ENCODE measurements around the gene CLN6. TPM values are rescaled to one million over a fixed set of nuclear protein-coding genes. Genes with fewer than 3 reads are reported as not detected.

CLN6 gene
- total and polyA plus RNA-seq, 9 of the 15 experiments (the other 6 are each of a cell fraction or from before 2014, with no cell fraction given) = 0.71 to 53.3 (median 39.3) TPM

DNA sequence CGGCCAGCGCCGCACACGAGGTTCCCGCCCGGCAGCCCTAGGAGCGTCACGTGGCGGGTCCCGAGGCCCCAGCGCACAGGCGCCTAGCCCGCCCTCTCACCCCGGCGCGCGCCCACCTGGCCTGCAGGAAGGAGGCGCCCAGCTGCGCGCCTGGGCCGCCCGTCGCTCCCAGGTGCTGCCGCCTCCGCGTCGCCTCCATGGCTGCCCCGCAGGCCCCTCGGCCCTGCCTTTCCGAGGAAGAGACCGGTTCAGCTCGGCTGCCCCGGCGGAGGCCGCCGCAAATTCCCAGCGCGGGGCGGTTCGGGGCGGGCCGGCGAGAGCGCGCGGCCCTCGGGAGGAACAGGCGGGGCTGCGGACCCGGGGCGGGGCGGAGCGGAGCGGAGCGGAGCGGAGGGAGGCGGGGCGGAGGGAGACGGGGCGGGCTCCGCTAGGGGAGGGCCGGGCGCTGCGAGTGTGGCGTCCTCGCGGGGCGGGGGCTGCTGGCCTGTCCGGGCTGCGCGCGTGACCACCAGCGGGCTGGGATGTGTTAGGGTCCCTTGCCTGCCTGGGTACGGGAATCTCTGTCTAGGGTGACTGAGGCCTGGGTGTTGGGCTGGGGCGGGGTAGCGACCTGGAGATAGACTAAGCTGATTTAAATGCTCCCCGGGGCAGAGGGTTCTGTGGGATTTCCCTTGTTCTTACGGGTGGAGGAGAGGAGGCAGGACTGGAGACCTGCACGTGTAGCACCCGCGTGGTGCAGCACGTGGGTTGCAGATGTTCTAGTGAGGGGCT, at the start of gene CLN6 (continued):
- TF ChIP-seq, protein P1, sequence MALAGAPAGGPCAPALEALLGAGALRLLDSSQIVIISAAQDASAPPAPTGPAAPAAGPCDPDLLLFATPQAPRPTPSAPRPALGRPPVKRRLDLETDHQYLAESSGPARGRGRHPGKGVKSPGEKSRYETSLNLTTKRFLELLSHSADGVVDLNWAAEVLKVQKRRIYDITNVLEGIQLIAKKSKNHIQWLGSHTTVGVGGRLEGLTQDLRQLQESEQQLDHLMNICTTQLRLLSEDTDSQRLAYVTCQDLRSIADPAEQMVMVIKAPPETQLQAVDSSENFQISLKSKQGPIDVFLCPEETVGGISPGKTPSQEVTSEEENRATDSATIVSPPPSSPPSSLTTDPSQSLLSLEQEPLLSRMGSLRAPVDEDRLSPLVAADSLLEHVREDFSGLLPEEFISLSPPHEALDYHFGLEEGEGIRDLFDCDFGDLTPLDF (CRISPR knock-in tag; IDR thresholded peaks at IDR 0.05) = peak; percentile 92; the same call in 1 of the 2 replicates
- TF ChIP-seq XRCC3 (IDR thresholded peaks at IDR 0.05) = no peak
- peak; percentile 58 for TF ChIP-seq SUPT5H (IDR thresholded peaks at IDR 0.05)
- peak; percentile 56 for TF ChIP-seq POLR2AphosphoS5 (IDR thresholded peaks at IDR 0.05; ENCODE audit: control insufficient read depth, insufficient read depth, low read depth, low read length)
- TF ChIP-seq, protein P2, sequence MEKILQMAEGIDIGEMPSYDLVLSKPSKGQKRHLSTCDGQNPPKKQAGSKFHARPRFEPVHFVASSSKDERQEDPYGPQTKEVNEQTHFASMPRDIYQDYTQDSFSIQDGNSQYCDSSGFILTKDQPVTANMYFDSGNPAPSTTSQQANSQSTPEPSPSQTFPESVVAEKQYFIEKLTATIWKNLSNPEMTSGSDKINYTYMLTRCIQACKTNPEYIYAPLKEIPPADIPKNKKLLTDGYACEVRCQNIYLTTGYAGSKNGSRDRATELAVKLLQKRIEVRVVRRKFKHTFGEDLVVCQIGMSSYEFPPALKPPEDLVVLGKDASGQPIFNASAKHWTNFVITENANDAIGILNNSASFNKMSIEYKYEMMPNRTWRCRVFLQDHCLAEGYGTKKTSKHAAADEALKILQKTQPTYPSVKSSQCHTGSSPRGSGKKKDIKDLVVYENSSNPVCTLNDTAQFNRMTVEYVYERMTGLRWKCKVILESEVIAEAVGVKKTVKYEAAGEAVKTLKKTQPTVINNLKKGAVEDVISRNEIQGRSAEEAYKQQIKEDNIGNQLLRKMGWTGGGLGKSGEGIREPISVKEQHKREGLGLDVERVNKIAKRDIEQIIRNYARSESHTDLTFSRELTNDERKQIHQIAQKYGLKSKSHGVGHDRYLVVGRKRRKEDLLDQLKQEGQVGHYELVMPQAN (IDR thresholded peaks at IDR 0.05; ENCODE audit: borderline replicate concordance) = peak; percentile 97
- TF ChIP-seq, protein P3, sequence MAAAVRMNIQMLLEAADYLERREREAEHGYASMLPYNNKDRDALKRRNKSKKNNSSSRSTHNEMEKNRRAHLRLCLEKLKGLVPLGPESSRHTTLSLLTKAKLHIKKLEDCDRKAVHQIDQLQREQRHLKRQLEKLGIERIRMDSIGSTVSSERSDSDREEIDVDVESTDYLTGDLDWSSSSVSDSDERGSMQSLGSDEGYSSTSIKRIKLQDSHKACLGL (CRISPR knock-in tag; IDR thresholded peaks at IDR 0.05; ENCODE audit: borderline replicate concordance, poor library complexity, severe bottlenecking) = peak; percentile 75
- TF ChIP-seq CBFA2T2 (conservative IDR thresholded peaks at IDR 0.05) = peak; percentile 31; the same call in 1 of the 2 replicates
- TF ChIP-seq, protein P4, sequence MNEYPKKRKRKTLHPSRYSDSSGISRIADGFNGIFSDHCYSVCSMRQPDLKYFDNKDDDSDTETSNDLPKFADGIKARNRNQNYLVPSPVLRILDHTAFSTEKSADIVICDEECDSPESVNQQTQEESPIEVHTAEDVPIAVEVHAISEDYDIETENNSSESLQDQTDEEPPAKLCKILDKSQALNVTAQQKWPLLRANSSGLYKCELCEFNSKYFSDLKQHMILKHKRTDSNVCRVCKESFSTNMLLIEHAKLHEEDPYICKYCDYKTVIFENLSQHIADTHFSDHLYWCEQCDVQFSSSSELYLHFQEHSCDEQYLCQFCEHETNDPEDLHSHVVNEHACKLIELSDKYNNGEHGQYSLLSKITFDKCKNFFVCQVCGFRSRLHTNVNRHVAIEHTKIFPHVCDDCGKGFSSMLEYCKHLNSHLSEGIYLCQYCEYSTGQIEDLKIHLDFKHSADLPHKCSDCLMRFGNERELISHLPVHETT (CRISPR knock-in tag; conservative IDR thresholded peaks at IDR 0.05 in 1 of 2, IDR thresholded peaks at IDR 0.05 in 1 of 2) = peak in 1 of 2 experiments; percentile 87; a peak in 2 of 4 replicates
- TF ChIP-seq, protein P5, sequence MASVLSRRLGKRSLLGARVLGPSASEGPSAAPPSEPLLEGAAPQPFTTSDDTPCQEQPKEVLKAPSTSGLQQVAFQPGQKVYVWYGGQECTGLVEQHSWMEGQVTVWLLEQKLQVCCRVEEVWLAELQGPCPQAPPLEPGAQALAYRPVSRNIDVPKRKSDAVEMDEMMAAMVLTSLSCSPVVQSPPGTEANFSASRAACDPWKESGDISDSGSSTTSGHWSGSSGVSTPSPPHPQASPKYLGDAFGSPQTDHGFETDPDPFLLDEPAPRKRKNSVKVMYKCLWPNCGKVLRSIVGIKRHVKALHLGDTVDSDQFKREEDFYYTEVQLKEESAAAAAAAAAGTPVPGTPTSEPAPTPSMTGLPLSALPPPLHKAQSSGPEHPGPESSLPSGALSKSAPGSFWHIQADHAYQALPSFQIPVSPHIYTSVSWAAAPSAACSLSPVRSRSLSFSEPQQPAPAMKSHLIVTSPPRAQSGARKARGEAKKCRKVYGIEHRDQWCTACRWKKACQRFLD (CRISPR knock-in tag; IDR thresholded peaks at IDR 0.05) = peak; percentile 70; the same call in 1 of the 2 replicates
- peak; percentile 39; the same call in 1 of the 2 replicates for TF ChIP-seq GABPB1 (CRISPR knock-in tag; IDR thresholded peaks at IDR 0.05)
- TF ChIP-seq, protein P6, sequence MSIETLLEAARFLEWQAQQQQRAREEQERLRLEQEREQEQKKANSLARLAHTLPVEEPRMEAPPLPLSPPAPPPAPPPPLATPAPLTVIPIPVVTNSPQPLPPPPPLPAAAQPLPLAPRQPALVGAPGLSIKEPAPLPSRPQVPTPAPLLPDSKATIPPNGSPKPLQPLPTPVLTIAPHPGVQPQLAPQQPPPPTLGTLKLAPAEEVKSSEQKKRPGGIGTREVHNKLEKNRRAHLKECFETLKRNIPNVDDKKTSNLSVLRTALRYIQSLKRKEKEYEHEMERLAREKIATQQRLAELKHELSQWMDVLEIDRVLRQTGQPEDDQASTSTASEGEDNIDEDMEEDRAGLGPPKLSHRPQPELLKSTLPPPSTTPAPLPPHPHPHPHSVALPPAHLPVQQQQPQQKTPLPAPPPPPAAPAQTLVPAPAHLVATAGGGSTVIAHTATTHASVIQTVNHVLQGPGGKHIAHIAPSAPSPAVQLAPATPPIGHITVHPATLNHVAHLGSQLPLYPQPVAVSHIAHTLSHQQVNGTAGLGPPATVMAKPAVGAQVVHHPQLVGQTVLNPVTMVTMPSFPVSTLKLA (conservative IDR thresholded peaks at IDR 0.05) = peak; percentile 99
- TF ChIP-seq TCF3 (CRISPR knock-in tag; IDR thresholded peaks at IDR 0.05) = peak; percentile 40; the same call in 1 of the 2 replicates
- TF ChIP-seq CCNT2 (IDR thresholded peaks at IDR 0.05; ENCODE audit: borderline replicate concordance, extremely low read depth, insufficient read length, low read depth, low read length) = peak; percentile 54
- TF ChIP-seq, protein P7, sequence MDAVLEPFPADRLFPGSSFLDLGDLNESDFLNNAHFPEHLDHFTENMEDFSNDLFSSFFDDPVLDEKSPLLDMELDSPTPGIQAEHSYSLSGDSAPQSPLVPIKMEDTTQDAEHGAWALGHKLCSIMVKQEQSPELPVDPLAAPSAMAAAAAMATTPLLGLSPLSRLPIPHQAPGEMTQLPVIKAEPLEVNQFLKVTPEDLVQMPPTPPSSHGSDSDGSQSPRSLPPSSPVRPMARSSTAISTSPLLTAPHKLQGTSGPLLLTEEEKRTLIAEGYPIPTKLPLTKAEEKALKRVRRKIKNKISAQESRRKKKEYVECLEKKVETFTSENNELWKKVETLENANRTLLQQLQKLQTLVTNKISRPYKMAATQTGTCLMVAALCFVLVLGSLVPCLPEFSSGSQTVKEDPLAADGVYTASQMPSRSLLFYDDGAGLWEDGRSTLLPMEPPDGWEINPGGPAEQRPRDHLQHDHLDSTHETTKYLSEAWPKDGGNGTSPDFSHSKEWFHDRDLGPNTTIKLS (IDR thresholded peaks at IDR 0.05; ENCODE audit: borderline replicate concordance, low read depth) = peak; percentile 83; the same call in 1 of the 2 replicates
